BE2C (cell line): ENCODE data around the gene SEMA3A.

Source experiments
- DNase-seq: peaks from one replicate; pipeline ENCODE4 v3.0.0-alpha.2; 2020
- H3K27me3 ChIP-seq: fragments of 250-450 bp; sonication (Bioruptor Pico); 2 replicates; pipeline ENCODE4 v1.5.1; 2020; ENCODE audit warnings: mild to moderate bottlenecking
- H3K36me3 ChIP-seq: fragments of 250-450 bp; sonication (Bioruptor Pico); 2 replicates; pipeline ENCODE4 v1.5.1; 2020; ENCODE audit warnings: mild to moderate bottlenecking
- H3K4me1 ChIP-seq: fragments of 250-450 bp; sonication (Bioruptor Pico); 2 replicates; pipeline ENCODE4 v1.5.1; 2020
- H3K4me3 ChIP-seq: 2 replicates; pipeline ENCODE4 v1.5.1; 2011; ENCODE audit warnings: low read depth, low read length
- H3K9me3 ChIP-seq: fragments of 250-450 bp; sonication (Bioruptor Pico); 2 replicates; pipeline ENCODE4 v1.5.1; 2020
- TF ChIP-seq, protein P1 (sequence below): IDR thresholded peaks from 2 replicates; pipeline ENCODE4 v1.5.1; 2012; ENCODE audit warnings: mild to moderate bottlenecking, low read depth, low read length

SEMA3A gene

DNA sequence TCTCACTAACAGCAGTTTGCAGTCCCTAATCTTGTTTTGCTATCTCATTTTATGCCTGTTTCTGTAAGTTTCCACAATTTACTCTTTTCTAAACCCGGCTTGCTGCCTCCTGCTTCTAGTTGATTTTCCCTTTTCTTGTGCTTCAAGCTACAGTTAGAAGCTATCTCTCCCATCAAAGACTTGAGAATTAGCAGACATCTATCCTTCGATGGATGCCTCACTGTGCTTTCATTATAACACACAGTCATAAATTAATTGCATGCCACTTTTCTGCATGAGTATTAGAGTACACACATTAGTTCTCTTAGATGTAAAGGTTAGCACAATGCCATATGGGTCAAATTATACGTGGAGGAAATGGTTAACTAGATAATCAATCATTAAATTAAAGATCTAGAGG, 48.7 kb downstream of the SEMA3A start:
- no peak for DNase-seq
- Histone ChIP-seq H3K36me3 (no peaks in the 10 kb centered on the region), H3K27me3 (no peaks in the 10 kb centered on the region), H3K4me3 (peak overlapping the region; percentile 24), H3K9me3 (no peaks in the 10 kb centered on the region), H3K4me1 (peaks cover 9% of the 10 kb centered on the region)
- TF ChIP-seq, protein P1, sequence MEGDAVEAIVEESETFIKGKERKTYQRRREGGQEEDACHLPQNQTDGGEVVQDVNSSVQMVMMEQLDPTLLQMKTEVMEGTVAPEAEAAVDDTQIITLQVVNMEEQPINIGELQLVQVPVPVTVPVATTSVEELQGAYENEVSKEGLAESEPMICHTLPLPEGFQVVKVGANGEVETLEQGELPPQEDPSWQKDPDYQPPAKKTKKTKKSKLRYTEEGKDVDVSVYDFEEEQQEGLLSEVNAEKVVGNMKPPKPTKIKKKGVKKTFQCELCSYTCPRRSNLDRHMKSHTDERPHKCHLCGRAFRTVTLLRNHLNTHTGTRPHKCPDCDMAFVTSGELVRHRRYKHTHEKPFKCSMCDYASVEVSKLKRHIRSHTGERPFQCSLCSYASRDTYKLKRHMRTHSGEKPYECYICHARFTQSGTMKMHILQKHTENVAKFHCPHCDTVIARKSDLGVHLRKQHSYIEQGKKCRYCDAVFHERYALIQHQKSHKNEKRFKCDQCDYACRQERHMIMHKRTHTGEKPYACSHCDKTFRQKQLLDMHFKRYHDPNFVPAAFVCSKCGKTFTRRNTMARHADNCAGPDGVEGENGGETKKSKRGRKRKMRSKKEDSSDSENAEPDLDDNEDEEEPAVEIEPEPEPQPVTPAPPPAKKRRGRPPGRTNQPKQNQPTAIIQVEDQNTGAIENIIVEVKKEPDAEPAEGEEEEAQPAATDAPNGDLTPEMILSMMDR = no peak

DNA sequence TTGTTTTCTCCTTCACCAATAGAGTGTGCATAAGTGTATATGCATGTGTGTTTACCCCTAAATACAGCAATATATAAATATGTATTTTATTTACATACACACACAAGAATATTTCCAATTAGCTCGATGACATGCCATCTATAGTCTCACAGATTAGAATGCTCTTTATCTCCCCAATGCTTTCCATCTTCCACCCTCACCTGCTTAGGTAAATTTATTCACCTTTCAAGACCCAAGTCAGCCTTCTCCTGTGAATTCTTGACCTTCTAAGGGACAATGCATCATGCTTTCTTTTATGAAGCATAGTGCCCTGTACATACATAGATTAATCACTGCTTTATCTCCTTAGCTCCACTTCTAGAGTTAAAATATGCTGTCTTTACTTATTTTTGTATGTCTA, 49.7 kb downstream of the SEMA3A start:
- no peak for DNase-seq
- peaks cover 9% of the 10 kb centered on the region for H3K4me1 ChIP-seq
- no peak overlapping the region for H3K4me3 ChIP-seq
- H3K36me3 ChIP-seq = no peaks in the 10 kb centered on the region
- TF ChIP-seq, protein P1 = no peak
- no peaks in the 10 kb centered on the region for H3K27me3 ChIP-seq
- H3K9me3 ChIP-seq = no peaks in the 10 kb centered on the region

DNA sequence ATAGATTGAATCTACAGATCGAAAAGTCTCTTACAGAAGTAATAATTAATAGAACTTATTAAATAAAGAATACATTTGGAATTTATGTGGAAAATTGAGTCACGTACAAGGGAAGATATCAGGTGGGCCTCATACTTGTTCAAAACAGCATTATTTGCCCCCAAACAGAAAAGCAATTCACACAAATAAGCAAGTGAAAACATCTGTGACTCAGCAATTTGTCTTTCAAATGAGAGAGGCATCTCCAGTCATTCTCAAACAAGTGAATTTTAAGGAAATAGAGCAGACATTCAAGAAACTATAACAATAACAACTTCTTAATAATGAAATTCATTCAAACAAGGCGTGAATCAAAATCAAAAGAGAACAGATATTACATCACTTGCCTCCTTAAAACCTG, 50.1 kb downstream of the SEMA3A start:
- H3K36me3 ChIP-seq = no peaks in the 10 kb centered on the region
- TF ChIP-seq, protein P1 = no peak
- H3K4me1 ChIP-seq = peaks cover 9% of the 10 kb centered on the region
- no peaks in the 10 kb centered on the region for H3K9me3 ChIP-seq
- H3K27me3 ChIP-seq = no peaks in the 10 kb centered on the region
- no peak for DNase-seq
- no peak overlapping the region for H3K4me3 ChIP-seq

DNA sequence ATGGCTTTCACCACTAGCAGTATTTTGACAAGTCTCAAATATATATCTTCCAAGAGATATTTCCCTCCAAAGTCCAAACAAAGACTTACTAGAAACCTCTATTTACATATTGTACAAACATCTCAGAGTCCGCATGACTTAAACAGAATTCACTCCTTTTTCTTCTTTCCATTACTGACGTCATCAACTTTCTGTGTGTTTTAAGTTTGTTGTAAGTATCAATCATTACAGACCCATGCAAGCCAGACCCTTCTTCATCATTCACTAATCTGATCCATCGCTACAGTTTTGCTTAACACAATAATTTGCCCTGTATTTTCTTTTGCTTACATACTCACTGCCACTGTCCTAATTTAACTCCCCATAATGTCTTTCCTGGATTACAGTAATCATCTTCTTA, 51.9 kb downstream of the SEMA3A start:
- Histone ChIP-seq H3K36me3 (no peaks in the 10 kb centered on the region), H3K4me3 (no peak overlapping the region), H3K27me3 (no peaks in the 10 kb centered on the region), H3K4me1 (peaks cover 9% of the 10 kb centered on the region), H3K9me3 (no peaks in the 10 kb centered on the region)
- DNase-seq = no peak
- TF ChIP-seq, protein P1 = no peak

DNA sequence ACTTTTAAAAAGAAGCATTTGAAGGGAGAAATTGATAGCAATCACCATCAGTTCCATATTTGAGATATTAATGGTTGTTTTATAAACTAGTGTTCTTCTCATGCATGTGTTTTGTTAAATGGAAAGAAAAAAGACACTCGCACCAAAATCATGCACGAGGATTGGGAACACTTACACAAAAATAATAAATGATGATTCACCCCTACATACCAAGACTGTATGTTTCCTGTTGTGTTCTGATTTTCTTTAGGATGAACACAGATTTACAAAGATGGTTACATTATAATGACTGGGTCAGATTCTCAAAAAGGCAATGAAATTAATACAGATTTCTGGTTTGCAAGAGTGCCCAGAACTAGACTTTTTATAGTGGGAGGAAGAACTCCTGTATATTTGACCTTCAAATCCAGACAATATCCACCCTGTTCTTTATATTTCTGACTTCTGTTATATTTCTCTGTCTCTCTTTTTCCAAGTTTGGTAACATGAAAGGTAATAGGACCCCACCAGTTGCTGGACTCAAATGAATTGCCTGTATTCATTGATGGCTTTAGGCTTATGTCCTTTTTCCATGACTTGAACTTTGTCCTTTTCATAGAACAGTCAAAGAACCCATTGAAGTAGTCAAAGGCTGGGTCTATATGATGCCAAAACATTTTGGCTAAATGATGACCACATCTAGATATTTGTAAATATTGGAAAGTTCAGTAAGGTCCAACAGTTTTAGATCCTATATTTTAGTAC, 54.4 kb downstream of the SEMA3A start:
- TF ChIP-seq, protein P1 = no peak
- Histone ChIP-seq H3K9me3 (no peaks in the 10 kb centered on the region), H3K36me3 (no peaks in the 10 kb centered on the region), H3K4me3 (no peak overlapping the region), H3K27me3 (no peaks in the 10 kb centered on the region), H3K4me1 (peaks cover 8% of the 10 kb centered on the region)
- no peak for DNase-seq

DNA sequence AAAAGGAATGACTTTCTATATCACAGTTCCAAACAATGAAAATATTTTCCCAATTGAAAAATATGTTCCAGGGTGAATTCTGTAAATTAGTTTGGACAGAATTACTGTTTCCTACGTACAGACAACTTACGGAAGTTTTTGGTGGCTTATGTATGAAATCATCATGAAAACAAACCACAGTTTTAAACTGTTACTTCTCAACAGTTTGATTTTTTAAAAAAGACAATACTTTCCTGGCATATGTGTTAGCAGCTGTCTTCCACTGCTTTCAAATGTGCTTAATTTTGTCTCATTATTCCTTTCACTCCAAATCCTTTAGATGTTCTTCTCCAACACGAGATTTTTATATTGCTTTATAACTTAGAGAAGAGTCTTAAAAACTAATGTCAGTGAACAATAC, 56.2 kb downstream of the SEMA3A start:
- H3K4me3 ChIP-seq = no peak overlapping the region
- no peaks in the 10 kb centered on the region for H3K4me1 ChIP-seq
- no peak for DNase-seq
- H3K27me3 ChIP-seq = no peaks in the 10 kb centered on the region
- H3K9me3 ChIP-seq = no peaks in the 10 kb centered on the region
- no peaks in the 10 kb centered on the region for H3K36me3 ChIP-seq
- TF ChIP-seq, protein P1 = no peak
